Body of pancreas (tissue), 4 donors: Measurements from ENCODE around the gene BMP8A.

Experiments
- POLR2A ChIP-seq, 3 donors: fragments of 450-650 bp; IDR thresholded peaks; one replicate each; pipeline ENCODE4 v1.6.1; 2016; ENCODE audit warnings: antibody characterized with exemption in 3 of 3, mild to moderate bottlenecking in 2 of 3
- TF ChIP-seq, protein P1 (sequence below), 7 experiments: fragments of 450-650 bp in 4 of 7; fragments of 200-600 bp in 3 of 7; sonication (generic) in 3 of 7; IDR thresholded peaks; one replicate each; pipeline ENCODE4 v1.5.1; 2016 to 2019; ENCODE audit warnings: antibody characterized with exemption in 7 of 7

DNA sequence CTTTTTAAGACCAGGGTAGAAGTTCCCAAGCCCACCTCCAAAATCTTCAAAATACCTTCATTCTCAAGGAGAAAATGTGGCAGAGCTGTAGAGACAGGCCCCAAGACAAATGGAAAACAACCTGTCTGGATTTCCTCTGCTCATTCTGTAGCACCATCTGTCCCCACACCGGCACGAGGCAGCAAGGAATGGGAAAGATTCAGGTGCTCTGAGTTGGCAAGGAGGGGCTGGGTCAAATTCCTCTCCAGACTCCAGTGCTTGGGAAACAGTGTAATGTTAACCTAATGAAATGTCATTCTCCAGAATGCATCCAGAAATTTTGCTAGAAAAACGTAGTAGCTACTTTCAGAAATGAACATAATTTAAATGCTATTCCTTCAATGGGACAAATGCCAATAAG, 75.9 kb downstream of the BMP8A start:
- TF ChIP-seq, protein P1, sequence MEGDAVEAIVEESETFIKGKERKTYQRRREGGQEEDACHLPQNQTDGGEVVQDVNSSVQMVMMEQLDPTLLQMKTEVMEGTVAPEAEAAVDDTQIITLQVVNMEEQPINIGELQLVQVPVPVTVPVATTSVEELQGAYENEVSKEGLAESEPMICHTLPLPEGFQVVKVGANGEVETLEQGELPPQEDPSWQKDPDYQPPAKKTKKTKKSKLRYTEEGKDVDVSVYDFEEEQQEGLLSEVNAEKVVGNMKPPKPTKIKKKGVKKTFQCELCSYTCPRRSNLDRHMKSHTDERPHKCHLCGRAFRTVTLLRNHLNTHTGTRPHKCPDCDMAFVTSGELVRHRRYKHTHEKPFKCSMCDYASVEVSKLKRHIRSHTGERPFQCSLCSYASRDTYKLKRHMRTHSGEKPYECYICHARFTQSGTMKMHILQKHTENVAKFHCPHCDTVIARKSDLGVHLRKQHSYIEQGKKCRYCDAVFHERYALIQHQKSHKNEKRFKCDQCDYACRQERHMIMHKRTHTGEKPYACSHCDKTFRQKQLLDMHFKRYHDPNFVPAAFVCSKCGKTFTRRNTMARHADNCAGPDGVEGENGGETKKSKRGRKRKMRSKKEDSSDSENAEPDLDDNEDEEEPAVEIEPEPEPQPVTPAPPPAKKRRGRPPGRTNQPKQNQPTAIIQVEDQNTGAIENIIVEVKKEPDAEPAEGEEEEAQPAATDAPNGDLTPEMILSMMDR (IDR thresholded peaks at IDR 0.05), result no peak
- TF ChIP-seq POLR2A (IDR thresholded peaks at IDR 0.05), result no peak
